Measurements from ENCODE around the gene CDHR2. TPM values are rescaled to one million over a fixed set of nuclear protein-coding genes. Genes with fewer than 3 reads are reported as not detected.

Gene CDHR2
- total RNA-seq, 4 donors from 2014 or later, result 0.07 to 0.27 (median 0.20) TPM; not detected in 1

GRCh38 chr5:176608142-176608705 lies 59.1 kb downstream of the CDHR2 start:
- no peaks in the 10 kb centered on the region for H3K9me3 ChIP-seq
- H3K4me1 ChIP-seq, result peaks cover 0 to 4% of the 10 kb centered on the region in 2 donors
- no peaks in the 10 kb centered on the region for H3K36me3 ChIP-seq
- H3K27ac ChIP-seq, result no peak overlapping the region
- TF ChIP-seq CTCF (IDR thresholded peaks at IDR 0.05 in 4 of 5, conservative IDR thresholded peaks at IDR 0.05 in 1 of 5) (no peak), POLR2A (IDR thresholded peaks at IDR 0.05) (no peak)
- H3K27me3 ChIP-seq, result peaks cover 5 to 19% (median 11%) of the 10 kb centered on the region in 3 donors
- in situ Hi-C loops (cut with MboI; ENCODE audit: low sequenced_read_pairs in 4 of 4) (no loop called here), intact Hi-C loops (cut with DNase I; ENCODE audit: low total_unique reads) (no loop called here)
- DNase-seq (no peak), ATAC-seq (no peak)
- H3K4me3 ChIP-seq, result no peak overlapping the region

GRCh38 chr5:176608937-176609723 lies 60.0 kb downstream of the CDHR2 start:
- TF ChIP-seq CTCF (IDR thresholded peaks at IDR 0.05 in 4 of 5, conservative IDR thresholded peaks at IDR 0.05 in 1 of 5), result no peak
- no peak for TF ChIP-seq POLR2A (IDR thresholded peaks at IDR 0.05)
- no peak for DNase-seq
- H3K27me3 ChIP-seq, result peaks cover 8 to 19% (median 11%) of the 10 kb centered on the region in 3 donors
- intact Hi-C loops (cut with DNase I; ENCODE audit: low total_unique reads) (no loop called here), in situ Hi-C loops (cut with MboI; ENCODE audit: low sequenced_read_pairs in 4 of 4) (no loop called here)
- H3K4me3 ChIP-seq, result peak overlapping the region; percentile 41 to 60 (median 49)
- H3K27ac ChIP-seq, result no peak overlapping the region
- peaks cover 0 to 4% of the 10 kb centered on the region in 2 donors for H3K4me1 ChIP-seq
- no peaks in the 10 kb centered on the region for H3K36me3 ChIP-seq
- no peaks in the 10 kb centered on the region for H3K9me3 ChIP-seq
- ATAC-seq, result peak in 1 of 2 donors; percentile 22

GRCh38 chr5:176609724-176610434 lies 60.7 kb downstream of the CDHR2 start, which contains the start of gene GPRIN1:
GPRIN1 (minus strand) TSS chr5:176610156; CDS start chr5:176599834, 10,322 bp downstream.
- H3K4me3 ChIP-seq, result peak within 1 kb of the TSS; percentile 51 to 60 (median 57)
- H3K9me3 ChIP-seq, result no peaks in the 10 kb centered on the region
- peak within 1 kb of the TSS in 1 of 4 donors; percentile 19 for H3K27ac ChIP-seq
- peaks cover 0 to 4% of the 10 kb centered on the region in 2 donors for H3K4me1 ChIP-seq
- H3K36me3 ChIP-seq, result no peaks in the 10 kb centered on the region
- H3K27me3 ChIP-seq, result peaks cover 8 to 19% (median 13%) of the 10 kb centered on the region in 3 donors
- intact Hi-C loops (cut with DNase I; ENCODE audit: low total_unique reads) (no loop called here), in situ Hi-C loops (cut with MboI; ENCODE audit: low sequenced_read_pairs in 4 of 4) (no loop called here)
- DNase-seq (no peak), ATAC-seq (peak; percentile 76 to 81)
- TF ChIP-seq POLR2A (IDR thresholded peaks at IDR 0.05) (no peak), CTCF (IDR thresholded peaks at IDR 0.05 in 4 of 5, conservative IDR thresholded peaks at IDR 0.05 in 1 of 5) (peak in 4 of 5 experiments; percentile 21 to 47 (median 26))

GRCh38 chr5:176610435-176610773 lies 61.3 kb downstream of the CDHR2 start:
- intact Hi-C loops (cut with DNase I; ENCODE audit: low total_unique reads), result no loop called here
- no peak for ATAC-seq

More at GRCh38 chr5:176610435-176610773, 61.3 kb downstream of the CDHR2 start:
- Histone ChIP-seq H3K4me3 (peak overlapping the region; percentile 51 to 60 (median 57)), H3K27me3 (peaks cover 8 to 19% (median 15%) of the 10 kb centered on the region in 3 donors), H3K27ac (peak overlapping the region in 1 of 4 donors; percentile 19), H3K9me3 (no peaks in the 10 kb centered on the region), H3K4me1 (peaks cover 0 to 4% of the 10 kb centered on the region in 2 donors), H3K36me3 (no peaks in the 10 kb centered on the region)
- TF ChIP-seq CTCF (IDR thresholded peaks at IDR 0.05 in 4 of 5, conservative IDR thresholded peaks at IDR 0.05 in 1 of 5), result no peak
- TF ChIP-seq POLR2A (IDR thresholded peaks at IDR 0.05), result no peak
- in situ Hi-C loops (cut with MboI; ENCODE audit: low sequenced_read_pairs in 4 of 4), result no loop called here
- no peak for DNase-seq

Data from gastrocnemius medialis (tissue), 4 donors.